OCI-LY7 (cell line): ENCODE data around the gene MED15.

ENCODE experiments used
- CTCF ChIP-seq: fragments of 200-600 bp; sonication (generic); conservative IDR thresholded peaks from 2 replicates; pipeline ENCODE4 v1.5.1; 2014; ENCODE audit warnings: mild to moderate bottlenecking, antibody characterized with exemption, low read length, moderate library complexity, mixed read lengths
- EZH2phosphoT487 ChIP-seq: fragments of 200-600 bp; sonication (generic); IDR thresholded peaks from 2 replicates; pipeline ENCODE4 v1.6.1; 2018; ENCODE audit warnings: low read depth, borderline replicate concordance, mild to moderate bottlenecking, mixed run types, antibody characterized with exemption, low read length, moderate library complexity, mixed read lengths

- TF ChIP-seq CTCF = no peak
- no peak for TF ChIP-seq EZH2phosphoT487
These were observed 60.0 kb downstream of the MED15 start for GRCh38 chr22:20567371-20567847.
